Activated CD8-positive, alpha-beta memory T cell treated with anti-CD3 and anti-CD28 coated beads, Interleukin-2, amount 50 U/mL, for 24 hours (primary cell): ENCODE results near the gene PITPNM3.

Experiments
- DNase-seq: peaks from one replicate; pipeline ENCODE4 v3.0.0-alpha.2; 2020; ENCODE audit errors: extremely low read depth

Gene PITPNM3

GRCh38 chr17:6526362-6527152 is 29.8 kb downstream of the PITPNM3 start:
- DNase-seq, result no peak

- no peak for DNase-seq
These were observed 30.6 kb downstream of the PITPNM3 start for GRCh38 chr17:6525731-6526130.

GRCh38 chr17:6525141-6525540 is 31.2 kb downstream of the PITPNM3 start:
- no peak for DNase-seq

- no peak for DNase-seq
These were observed 31.8 kb downstream of the PITPNM3 start for GRCh38 chr17:6524520-6524919.

- no peak for DNase-seq
These were observed 32.5 kb downstream of the PITPNM3 start for GRCh38 chr17:6523809-6524355.

GRCh38 chr17:6523330-6523729 is 33.0 kb downstream of the PITPNM3 start:
- no peak for DNase-seq

GRCh38 chr17:6521586-6521985 is 34.8 kb downstream of the PITPNM3 start:
- DNase-seq, result no peak

GRCh38 chr17:6517062-6517461 is 39.3 kb downstream of the PITPNM3 start:
- DNase-seq, result no peak

GRCh38 chr17:6514371-6514770 is 42.0 kb downstream of the PITPNM3 start:
- no peak for DNase-seq

- DNase-seq, result no peak
These were observed 43.8 kb downstream of the PITPNM3 start for GRCh38 chr17:6512552-6512951.

GRCh38 chr17:6510321-6510977 is 45.9 kb downstream of the PITPNM3 start:
- DNase-seq, result no peak

GRCh38 chr17:6509921-6510320 is 46.4 kb downstream of the PITPNM3 start:
- DNase-seq, result no peak

GRCh38 chr17:6509031-6509771 is 47.2 kb downstream of the PITPNM3 start:
- no peak for DNase-seq

GRCh38 chr17:6508519-6509030 is 47.8 kb downstream of the PITPNM3 start:
- DNase-seq, result no peak

- no peak for DNase-seq
These were observed 48.3 kb downstream of the PITPNM3 start for GRCh38 chr17:6508016-6508415.

- no peak for DNase-seq
These were observed 48.8 kb downstream of the PITPNM3 start for GRCh38 chr17:6507535-6507934.

GRCh38 chr17:6506679-6507231 is 49.6 kb downstream of the PITPNM3 start:
- no peak for DNase-seq

GRCh38 chr17:6505425-6506142 is 50.8 kb downstream of the PITPNM3 start:
- DNase-seq, result no peak

- DNase-seq, result no peak
These were observed 52.6 kb downstream of the PITPNM3 start for GRCh38 chr17:6503641-6504195.

GRCh38 chr17:6502871-6503509 is 53.4 kb downstream of the PITPNM3 start:
- DNase-seq, result no peak
